ENCODE measurements around the gene PLD3. TPM values are rescaled to one million over a fixed set of nuclear protein-coding genes. Genes with fewer than 3 reads are reported as not detected.

Gene PLD3
- total and polyA plus RNA-seq, 8 donors: 87.5 to 208 (median 108) TPM

DNA sequence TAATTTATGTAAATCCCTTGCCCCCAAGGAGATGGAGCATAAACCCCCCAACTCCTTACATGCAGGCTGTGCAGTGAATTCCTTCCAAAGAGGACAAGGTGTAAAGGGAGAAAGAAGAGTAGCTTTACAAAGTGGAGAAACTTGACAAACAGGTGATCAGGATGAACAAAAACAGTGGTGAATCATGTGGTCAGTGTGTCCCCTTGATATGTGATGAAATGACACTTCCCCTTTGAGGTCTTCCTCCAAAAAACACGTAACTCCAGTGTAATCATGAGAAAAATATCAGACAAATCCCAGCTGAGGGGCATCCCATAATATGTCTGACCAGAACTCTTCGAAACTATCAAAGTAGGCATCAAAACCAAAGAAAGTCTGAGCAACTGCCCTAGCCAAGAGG, 33.8 kb upstream of the PLD3 start:
- intact Hi-C loops (cut with DNase I): no loop called here
- WGBS, 2 donors: 80 to 85% methylated on average over 2 of the region's 2 CpGs
- Histone ChIP-seq H3K4me3 (no peak overlapping the region), H3K27ac (no peak overlapping the region), H3K27me3 (no peaks in the 10 kb centered on the region), H3K9me3 (no peaks in the 10 kb centered on the region), H3K4me1 (no peaks in the 10 kb centered on the region), H3K36me3 (no peaks in the 10 kb centered on the region)
- FAIRE-seq (no peak), DNase-seq (no peak), ATAC-seq (no peak)
- TF ChIP-seq, protein P1, sequence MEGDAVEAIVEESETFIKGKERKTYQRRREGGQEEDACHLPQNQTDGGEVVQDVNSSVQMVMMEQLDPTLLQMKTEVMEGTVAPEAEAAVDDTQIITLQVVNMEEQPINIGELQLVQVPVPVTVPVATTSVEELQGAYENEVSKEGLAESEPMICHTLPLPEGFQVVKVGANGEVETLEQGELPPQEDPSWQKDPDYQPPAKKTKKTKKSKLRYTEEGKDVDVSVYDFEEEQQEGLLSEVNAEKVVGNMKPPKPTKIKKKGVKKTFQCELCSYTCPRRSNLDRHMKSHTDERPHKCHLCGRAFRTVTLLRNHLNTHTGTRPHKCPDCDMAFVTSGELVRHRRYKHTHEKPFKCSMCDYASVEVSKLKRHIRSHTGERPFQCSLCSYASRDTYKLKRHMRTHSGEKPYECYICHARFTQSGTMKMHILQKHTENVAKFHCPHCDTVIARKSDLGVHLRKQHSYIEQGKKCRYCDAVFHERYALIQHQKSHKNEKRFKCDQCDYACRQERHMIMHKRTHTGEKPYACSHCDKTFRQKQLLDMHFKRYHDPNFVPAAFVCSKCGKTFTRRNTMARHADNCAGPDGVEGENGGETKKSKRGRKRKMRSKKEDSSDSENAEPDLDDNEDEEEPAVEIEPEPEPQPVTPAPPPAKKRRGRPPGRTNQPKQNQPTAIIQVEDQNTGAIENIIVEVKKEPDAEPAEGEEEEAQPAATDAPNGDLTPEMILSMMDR (IDR thresholded peaks at IDR 0.05): no peak

DNA sequence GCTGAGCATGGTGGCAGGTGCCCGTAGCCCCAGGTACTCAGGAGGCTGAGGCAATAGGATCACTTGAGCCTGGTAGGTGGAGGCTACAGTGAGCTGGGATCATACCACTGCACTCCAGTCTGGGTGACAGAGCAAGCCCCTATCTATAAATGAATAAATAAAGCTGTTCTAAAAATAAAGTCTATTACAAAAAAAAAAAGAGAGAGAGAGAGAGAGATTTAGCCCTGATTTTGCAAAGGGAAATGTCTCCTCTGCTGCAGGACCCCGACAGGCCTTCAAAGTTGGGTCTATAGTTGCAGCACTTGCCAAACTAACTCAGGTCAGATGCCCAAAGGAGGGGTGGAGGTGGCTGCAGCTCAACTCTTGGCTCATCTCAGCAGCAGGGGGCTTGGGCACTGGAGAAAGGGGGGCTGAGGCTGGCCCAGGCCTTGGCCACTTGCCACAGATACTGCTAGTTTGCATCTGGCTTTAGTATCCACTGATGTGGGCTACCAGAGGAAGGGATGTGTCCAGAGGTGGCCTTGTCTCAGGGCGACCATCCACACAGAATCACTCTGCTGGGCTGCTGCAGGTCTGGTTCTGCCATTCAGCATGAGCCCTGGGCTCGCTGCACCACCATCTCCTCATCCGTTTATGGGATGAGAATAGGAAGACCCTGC, 32.6 kb upstream of the PLD3 start:
- no peak for FAIRE-seq
- WGBS, 2 donors: 87 to 97% methylated on average over 5 of the region's 5 CpGs
- intact Hi-C loops (cut with DNase I): no loop called here
- DNase-seq: peak in 1 of 6 donors; percentile 48
- Histone ChIP-seq H3K9me3 (no peaks in the 10 kb centered on the region), H3K27me3 (no peaks in the 10 kb centered on the region), H3K27ac (no peak overlapping the region), H3K36me3 (peaks cover 0 to 2% (median 0%) of the 10 kb centered on the region in 3 donors), H3K4me1 (no peaks in the 10 kb centered on the region), H3K4me3 (no peak overlapping the region)
- no peak for ATAC-seq
- TF ChIP-seq, protein P1 (IDR thresholded peaks at IDR 0.05): no peak

DNA sequence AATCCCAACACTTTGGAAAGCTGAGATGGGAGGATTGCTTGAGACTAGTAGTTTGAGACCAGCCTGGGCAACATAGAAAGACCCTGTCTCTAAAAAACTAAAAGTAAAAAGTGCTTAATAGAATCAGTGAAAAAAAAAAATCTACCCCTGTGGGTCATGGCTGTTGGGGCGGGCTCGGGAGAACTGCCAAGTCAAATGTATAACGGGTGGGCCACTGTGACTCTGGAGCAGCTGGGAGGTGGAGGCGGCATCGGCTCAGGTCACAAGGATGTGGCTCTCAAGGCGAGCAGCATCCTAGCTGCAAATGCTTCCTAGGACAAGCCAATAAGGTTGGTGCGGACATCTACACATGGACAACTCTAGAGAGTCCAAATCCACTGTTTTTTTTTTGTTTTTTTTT, 31.2 kb upstream of the PLD3 start:
- Histone ChIP-seq H3K36me3 (peaks cover 0 to 14% (median 7%) of the 10 kb centered on the region in 3 donors), H3K27me3 (no peaks in the 10 kb centered on the region), H3K4me3 (no peak overlapping the region), H3K4me1 (no peaks in the 10 kb centered on the region), H3K9me3 (no peaks in the 10 kb centered on the region), H3K27ac (no peak overlapping the region)
- DNase-seq (peak in 1 of 6 donors; percentile 30), ATAC-seq (no peak), FAIRE-seq (no peak)
- 83 to 84% methylated on average over 7 of the region's 7 CpGs for WGBS, 2 donors
- intact Hi-C loops (cut with DNase I): no loop called here
- TF ChIP-seq, protein P1 (IDR thresholded peaks at IDR 0.05): no peak

DNA sequence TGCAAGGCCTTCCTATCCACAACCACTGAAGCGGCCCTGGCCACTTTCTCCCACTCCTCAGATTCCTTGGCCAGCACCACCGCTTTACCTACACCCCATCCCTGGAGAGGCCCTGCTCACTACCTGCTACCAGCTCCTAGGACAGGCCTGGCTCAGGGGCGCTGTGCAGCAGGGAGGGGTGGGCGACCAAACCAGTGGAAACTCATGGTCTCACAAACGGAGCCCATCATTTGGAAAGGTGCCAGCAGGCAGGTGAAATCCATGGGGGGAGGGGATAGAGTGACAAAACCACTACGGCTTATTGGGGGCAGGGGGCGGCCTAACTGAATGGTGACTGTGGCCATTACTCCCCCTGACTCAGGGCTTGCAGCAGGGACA, 27.9 kb upstream of the PLD3 start:
- Histone ChIP-seq H3K9me3 (no peaks in the 10 kb centered on the region), H3K27ac (no peak overlapping the region), H3K27me3 (no peaks in the 10 kb centered on the region), H3K4me3 (no peak overlapping the region), H3K36me3 (peaks cover 0 to 45% (median 7%) of the 10 kb centered on the region in 3 donors), H3K4me1 (no peaks in the 10 kb centered on the region)
- intact Hi-C loops (cut with DNase I): no loop called here
- FAIRE-seq (no peak), ATAC-seq (no peak), DNase-seq (peak in 2 of 6 donors; percentile 28 to 62)
- WGBS, 2 donors: 90 to 91% methylated on average over 7 of the region's 7 CpGs
- TF ChIP-seq, protein P1 (IDR thresholded peaks at IDR 0.05): no peak

DNA sequence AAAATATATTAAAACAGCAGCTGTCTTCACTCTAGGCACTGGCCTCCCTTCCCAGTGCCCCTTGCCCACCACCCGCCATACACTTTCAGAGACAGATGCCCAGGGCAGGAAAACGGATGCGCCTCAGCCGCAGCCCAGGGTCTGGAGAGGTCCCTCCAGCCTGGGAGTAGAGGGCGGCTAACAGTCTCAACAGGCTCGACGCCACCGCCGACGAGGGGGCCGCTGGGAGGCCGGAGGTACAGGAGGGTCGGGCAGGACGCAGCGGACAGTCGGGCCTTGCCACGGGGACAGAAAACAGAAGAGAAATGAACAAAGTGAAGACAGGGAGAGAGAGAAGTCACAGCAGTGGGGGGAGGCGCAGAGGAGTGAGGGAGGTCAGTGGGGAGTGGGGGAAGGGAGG, 27.4 kb upstream of the PLD3 start:
- intact Hi-C loops (cut with DNase I): no loop called here
- FAIRE-seq (no peak), DNase-seq (peak in 1 of 6 donors; percentile 41), ATAC-seq (no peak)
- Histone ChIP-seq H3K27me3 (no peaks in the 10 kb centered on the region), H3K4me3 (no peak overlapping the region), H3K9me3 (no peaks in the 10 kb centered on the region), H3K27ac (no peak overlapping the region), H3K4me1 (no peaks in the 10 kb centered on the region), H3K36me3 (peaks cover 4 to 50% (median 7%) of the 10 kb centered on the region in 3 donors)
- TF ChIP-seq, protein P1 (IDR thresholded peaks at IDR 0.05): no peak
- WGBS, 2 donors: 96% methylated on average over 18 of the region's 18 CpGs
